Activated T-helper 1 cell treated with anti-CD3 and anti-CD28 coated beads, Interleukin-2, amount 50 U/mL, for 16 hours (primary cell): ENCODE measurements around the gene FOXD4L6.
"Not testable (repeated sequence)": the region's sequence is repeated elsewhere in the genome, so short reads cannot be mapped to it uniquely, and the experiment has no call there.

Experiments
- DNase-seq, 2 donors: peaks; one replicate each; pipeline ENCODE4 v3.0.0-alpha.2; 2020; ENCODE audit warnings: low read depth in 1 of 2, low spot score in 1 of 2

The FOXD4L6 gene

DNA sequence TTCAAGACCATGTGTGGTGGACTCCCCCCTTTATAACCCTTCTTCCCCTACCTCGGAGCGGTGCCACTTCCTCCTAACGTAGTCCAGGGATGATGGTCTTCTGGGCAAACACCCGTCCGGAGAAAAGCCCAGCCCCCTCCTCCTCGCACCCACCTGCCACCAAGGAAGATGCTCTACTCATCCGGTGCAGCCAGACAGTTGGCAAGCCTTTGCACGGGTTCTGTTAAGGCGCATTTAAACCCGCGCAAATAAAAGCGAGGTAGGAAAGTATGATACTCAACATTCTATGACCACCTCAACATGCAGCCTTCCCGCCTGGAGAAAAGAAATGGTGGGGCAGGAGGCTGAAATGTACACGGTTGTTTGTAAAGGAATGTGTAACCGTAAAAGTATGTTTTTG lies at the start of gene FOXD4L6:
Gene FOXD4L6 (minus strand): TSS at position 101 of the 400 bp plus-strand sequence. CDS start 298 bp downstream, outside the sequence.
- DNase-seq: not testable (repeated sequence)

DNA sequence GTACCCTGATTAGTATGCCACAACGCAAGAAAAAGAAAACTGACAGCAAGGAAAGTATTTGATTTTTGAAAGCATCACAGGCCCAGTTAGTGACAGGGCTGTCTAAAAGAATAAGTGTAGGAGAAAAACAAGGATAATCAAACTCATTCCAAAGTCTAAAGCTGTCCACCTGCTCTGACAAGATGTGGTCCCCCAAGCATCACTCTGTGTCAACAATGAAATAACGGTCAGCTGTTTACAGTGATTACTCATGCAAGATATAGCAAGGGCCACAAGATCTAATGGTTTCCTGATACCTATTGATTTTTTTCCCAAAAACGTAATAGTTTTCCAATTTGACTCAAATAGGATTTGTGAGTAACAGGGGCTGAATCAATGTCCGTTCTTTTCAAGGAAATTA lies 46.5 kb upstream of the FOXD4L6 start:
- not testable (repeated sequence) for DNase-seq

DNA sequence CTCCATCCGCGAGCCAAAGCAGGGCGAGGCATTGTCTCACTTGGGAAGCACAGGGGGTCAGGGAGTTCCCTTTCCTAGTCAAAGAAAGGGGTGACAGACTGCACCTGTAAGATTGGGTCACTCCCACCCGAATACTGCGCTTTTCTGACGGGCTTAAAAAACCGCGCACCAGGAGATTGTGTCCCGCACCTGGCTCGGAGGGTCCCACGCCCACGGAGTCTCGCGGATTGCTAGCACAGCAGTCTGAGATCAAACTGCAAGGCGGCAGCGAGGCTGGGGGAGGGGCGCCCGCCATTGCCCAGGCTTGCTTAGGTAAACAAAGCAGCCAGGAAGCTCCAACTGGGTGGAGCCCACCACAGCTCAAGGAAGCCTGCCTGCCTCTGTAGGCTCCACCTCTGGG lies 21.6 kb upstream of the FOXD4L6 start:
- DNase-seq: not testable (repeated sequence)

DNA sequence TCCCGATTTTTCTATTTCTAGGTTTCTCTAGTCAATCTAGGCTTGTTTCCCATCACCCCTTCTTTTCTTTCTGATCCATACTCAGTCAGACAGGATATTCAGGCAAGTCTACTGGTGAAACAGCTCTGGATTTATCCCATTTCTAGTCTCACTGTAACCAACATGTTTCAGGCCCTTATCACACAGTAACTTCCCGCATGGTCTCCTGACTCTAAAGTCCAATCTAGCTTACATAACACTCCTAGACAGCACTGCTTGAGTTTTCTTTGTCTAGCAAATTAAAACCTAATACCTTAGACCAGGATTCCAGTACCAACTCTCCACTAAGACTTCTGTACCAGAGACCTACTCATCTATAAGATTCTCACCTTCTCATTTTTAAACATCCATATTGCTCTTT lies 13.4 kb upstream of the FOXD4L6 start:
- DNase-seq: not testable (repeated sequence)

DNA sequence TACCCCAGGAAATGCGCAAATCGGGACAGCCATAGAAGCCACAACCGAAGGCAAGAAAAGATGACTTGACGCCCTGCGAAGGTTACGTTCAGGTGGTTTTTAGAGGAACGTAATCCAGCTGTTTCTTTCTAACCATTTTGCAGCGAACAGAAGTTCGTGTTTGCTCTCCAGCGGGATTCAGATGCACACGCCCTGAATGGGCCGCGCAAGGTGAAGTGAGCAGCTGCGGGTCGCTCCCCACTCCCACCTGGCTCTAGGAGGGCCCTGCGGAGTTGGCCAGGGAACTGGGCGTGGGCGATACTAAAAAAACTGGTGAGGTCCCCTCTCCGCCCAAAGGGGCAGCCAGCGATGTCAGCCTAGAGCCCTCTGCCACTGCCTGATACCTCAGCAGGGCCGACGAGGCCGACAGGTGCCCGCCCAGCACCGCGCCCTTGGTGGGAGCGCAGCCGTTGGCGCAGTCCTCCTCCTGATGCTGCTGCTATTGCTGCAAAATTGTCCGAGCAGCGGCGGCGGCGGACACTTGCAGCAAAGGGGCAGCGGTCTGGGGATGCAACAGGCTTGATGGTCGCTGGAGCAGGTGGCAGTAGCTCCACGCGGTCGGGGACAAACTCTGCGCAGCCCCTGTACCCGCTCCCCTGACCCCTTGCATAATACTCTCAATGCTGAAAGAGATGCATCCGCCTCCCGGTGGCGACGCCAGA lies 1.6 kb downstream of the FOXD4L6 start:
- not testable (repeated sequence) for DNase-seq

DNA sequence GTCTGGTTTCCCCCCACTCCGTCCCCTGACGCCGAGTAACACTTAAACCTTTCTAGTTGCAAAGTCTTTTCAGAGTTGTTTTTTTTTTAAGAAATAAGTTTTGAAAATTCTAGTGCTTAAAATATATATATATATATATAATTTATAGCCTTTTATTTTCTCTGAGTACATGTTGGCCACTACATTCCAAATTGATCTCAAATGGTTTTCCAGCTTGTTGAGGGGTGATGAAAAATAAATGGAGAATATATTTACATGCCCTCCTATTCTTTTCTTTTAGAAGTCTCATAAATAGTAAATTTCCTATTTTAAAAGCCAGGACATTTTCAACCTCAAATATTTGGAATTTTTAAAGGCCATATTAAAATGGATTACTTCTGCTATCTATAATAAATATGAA lies 2.5 kb downstream of the FOXD4L6 start:
- DNase-seq: not testable (repeated sequence)

DNA sequence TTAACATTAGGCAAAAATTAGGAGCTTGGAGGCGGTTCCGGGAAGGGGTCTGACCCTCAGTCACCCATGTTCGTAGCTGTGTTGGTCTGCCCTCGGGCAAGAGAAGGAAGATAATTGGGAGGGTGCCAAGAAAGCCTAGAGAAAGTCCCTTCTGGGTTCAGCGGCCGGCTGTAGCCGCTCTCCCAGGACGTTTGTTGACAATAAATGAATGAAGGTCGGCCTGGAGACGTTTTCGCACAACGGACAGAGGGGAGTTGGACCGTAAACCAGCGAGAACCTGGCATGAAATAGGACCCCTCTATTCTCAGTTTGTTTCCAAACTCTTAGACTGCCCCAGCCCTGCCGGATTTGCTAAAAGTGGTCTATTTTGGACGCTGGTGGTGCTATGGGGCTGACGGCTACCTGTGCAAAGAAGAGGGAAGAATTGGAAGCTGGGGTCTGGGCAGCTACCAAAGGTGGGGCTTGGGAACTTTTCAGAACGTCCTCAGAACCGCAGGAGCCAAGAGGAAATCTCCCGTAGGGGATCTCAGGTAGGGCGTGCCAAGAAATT lies 3.3 kb downstream of the FOXD4L6 start:
- not testable (repeated sequence) for DNase-seq

DNA sequence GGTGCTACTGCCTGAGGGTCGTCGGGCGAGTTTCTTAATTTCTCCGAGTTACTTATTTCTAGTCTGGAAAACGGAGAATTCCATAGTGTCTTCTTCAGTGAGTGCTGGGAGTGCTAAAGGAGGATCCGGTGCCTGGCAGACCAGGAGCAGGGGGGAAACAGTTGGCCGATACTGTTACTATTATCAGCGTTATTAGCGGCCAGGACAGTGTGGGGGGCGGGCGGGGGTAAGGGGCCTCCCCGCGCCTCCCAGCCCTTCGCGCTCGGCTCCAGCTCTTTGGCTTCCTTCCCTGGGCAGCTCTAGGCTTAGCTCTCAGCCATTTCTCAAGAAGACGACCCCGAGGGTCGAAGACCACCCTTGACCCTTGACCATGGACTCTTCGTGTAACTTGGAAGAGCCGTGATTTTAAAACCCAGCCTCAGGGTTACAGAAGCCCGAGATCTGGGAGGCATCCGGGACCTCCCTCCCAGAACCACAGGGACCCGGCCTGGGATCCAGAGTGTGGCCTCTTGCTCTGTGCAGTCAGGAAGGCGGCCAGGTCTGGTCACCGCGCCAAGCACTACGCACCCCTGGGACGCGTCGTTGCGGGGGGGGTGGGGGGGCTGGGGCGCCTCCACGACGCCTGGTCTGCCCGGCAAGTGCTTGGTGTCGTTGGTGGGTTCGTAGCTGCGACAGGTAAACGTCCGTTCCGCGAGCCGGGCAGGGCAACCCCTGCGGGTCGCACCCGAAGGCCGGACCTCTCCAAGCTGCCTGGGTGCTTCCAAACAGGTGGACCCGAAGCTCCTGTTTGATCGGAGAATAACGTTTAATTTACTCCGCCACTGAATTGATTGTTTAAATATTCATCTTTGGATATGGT lies 4.0 kb downstream of the FOXD4L6 start:
- DNase-seq: not testable (repeated sequence)

DNA sequence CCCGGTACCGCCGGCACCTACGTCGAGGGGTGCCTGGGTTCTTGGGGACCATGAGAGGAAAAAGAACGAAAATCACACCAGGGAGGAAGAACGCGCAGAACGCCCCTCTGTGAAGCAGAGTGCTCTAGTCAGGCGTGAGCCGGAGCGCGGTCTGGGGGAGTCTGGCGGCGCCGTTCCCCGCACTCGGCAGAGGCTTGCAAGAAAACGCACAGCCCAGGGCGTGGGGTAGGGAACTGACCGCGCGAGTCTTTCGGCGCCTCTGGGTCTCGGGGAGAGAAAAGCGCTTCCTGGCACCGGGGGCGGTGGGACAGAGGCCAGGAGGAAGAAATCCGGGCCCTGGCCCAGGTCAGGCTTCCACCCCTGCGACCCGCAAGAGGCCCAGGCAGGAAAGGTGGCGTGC lies 4.7 kb downstream of the FOXD4L6 start:
- DNase-seq: not testable (repeated sequence)

DNA sequence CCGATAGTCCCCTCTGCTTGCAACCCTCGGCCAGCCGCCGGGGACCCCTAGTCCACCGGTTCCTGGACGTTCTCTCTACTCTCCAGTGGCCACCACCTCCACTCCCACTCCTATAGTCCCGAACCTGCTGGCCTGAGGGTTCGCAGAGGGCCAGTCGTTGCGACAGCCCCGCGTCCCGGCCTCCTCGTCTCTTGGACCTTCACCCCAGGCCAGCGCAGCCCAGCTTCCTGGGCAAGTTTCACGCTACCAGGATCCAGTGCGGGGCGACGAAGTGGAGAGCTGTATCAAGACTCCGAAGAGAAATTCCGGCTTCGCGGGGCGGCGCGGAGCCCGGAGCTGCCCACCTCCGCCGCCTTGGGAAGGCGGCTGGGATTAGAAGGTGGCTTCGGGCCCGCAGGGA lies 5.1 kb downstream of the FOXD4L6 start:
- DNase-seq: not testable (repeated sequence)

DNA sequence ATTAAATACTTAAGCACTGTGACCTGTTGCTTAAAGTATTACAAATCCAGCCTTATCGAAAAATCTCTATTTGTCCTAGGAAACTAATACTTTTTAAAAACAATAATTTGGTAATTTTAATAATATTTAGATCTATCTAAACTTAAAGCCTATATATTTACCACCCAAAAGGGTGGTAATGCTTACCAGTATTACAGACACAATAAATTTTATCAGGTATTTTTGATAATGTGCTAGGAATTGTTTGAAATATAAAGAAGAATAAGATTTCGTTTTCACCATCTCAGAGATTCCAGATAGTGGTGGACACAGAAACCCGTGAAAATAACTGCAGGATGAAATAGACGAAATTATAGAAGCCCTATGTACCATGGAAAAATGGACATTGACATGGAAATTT lies 7.8 kb downstream of the FOXD4L6 start:
- not testable (repeated sequence) for DNase-seq

DNA sequence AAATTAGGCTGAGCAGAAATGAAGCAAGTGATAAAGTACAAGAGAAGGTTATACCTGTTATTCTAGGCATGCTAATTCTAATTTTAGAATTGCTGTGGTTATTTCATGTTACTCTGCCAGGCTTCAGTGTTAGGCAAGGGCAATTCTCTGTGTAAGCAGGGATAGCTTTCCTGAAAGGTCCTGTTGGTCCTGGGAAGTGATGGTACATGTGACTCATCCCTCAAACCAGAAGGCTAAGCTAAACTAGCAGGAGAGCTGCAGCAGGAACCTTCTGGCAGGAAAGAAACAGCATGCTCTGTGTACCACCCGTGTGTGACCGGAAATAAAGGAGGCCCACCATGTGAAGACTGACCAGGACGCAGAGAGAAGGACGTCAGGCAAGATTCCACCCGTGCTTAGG lies 8.8 kb downstream of the FOXD4L6 start:
- not testable (repeated sequence) for DNase-seq

DNA sequence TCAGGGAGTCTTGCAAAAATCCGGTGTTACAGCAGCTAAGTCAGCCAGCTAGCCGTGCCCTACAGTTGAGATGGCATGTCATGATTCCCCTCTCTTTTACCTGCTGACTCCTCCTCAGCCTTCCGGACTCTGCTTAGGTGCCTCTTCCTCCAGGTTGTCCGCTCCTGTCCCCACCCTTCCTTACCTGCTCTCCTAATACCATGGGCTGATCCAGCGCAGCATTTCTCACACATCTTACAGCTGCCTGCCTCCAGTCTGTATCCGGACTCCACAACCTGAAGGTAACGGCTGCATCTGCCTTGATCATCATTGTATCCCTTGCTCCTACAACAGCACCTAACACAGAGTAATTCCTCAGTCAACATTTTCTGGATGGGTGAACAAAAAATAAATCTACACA lies 9.2 kb downstream of the FOXD4L6 start:
- DNase-seq: not testable (repeated sequence)

DNA sequence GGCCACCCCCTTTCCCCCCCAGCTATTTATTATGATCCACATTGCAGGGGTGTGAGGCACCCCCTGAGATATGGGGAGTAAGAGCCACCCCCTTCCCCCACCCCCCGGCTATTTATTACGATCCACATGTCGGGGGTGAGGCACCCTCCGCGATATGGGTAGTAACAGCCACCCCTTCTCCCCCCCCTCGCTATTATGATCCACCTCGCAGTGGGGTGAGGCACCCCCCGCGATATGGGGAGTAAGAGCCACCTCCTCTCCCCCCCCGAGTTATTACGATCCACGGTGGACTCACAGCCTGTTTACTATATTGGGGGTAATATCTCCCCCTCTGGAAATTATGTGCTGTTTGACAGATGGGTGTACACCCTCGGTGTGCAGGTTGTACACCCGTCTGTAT lies 15.1 kb downstream of the FOXD4L6 start:
- not testable (repeated sequence) for DNase-seq

DNA sequence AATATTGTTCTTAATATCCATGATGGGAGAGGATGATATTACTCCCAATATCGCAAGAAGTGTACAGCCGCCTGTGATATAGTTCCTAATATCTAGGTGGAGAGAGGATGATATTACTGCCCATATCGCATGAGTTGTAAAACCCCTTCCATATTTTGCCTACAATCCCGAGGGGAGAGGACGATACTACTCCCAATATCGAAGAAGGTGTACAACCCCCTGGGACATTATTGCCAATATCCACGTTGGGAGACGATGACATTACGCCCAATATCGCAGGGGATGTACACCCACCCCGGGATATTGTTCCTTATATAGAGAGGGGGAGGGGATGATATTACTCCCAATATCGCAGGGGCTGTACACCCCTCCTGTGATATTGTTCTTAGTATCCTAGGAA lies 17.1 kb downstream of the FOXD4L6 start:
- DNase-seq: not testable (repeated sequence)

DNA sequence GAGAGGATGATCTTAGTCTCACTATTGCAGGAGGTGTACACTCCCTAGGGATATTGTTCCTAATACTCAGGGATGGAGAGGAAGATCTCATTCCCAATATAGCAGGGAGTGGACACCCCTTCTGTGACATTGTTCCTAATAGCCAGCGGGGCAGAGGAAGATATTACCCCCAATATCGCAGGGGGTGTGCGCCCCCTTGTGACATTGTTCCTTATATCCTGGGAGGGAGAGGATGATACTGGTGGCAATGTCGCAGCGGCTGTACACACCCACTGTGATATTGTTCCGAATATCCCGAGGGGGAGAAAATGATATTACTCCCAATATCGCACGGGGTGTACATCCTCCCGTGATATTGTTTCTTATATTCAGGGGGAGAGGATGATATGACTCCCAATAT lies 17.6 kb downstream of the FOXD4L6 start:
- DNase-seq: not testable (repeated sequence)

DNA sequence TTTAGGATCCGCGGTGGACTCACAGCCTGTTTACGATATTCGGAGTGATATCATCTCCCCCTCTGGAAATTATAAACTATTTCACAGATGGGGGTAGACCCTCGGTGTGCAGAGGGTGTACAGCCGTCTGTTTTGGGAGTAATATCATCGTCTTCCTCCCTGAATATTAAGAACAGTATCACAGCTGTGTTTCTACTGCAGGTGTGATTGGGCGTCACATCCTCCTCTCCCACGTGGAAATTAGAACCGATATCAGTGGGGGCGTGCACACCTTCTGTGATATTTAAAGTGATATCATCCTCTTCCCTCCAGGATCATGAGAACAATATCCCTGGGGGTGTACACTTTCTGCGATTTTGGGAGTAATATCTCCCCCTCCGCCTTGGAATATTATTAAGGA lies 19.2 kb downstream of the FOXD4L6 start:
- not testable (repeated sequence) for DNase-seq

DNA sequence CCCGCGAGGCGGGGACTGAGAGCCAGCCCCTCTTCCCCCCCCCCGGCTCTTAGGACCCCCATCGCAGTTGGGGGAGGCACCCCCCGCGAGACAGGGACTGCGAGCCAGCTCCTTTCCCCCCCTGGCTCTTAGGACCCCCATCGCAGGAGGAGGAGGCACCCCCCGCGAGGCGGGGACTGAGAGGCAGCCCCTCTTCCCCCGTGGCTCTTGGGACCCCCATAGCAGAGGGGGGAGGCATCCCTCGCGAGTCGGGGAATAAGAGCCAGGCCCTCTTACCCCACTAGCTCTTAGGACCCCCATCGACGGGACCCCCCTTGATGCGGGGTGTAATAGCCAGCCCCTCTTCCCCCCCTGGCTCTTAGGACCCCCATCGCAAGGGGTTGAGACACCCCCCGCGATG lies 19.7 kb downstream of the FOXD4L6 start:
- not testable (repeated sequence) for DNase-seq

DNA sequence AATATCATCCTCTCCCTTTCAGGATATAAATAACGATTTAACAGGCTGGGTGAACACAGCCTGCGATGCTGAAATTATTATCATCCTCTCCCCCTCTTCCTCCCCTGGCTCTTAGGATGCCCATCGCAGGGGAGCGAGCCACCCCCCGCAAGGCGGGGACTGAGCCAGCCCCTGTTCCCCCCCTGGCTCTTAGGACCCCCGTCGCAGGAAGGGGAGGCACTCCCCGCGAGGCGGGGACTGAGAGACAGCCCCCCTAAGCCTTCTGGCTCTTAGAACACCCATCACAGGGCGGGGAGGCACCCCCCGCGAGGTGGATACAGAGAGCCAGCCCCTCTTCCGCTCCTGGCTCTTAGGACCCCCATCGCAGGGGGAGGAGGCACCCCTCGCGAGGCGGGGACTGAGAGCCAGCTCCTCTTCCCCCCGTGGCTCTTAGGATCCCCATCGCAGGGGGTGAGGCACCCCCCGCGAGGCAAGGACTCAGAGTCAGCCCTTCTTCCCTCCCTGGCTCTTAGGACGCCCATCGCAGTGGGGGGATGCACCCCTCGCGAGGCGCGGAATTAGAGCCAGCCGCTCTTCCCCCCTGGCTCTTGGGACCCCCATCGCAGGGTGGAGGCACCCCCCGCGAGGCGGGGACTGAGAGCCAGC lies 21.9 kb downstream of the FOXD4L6 start:
- not testable (repeated sequence) for DNase-seq

DNA sequence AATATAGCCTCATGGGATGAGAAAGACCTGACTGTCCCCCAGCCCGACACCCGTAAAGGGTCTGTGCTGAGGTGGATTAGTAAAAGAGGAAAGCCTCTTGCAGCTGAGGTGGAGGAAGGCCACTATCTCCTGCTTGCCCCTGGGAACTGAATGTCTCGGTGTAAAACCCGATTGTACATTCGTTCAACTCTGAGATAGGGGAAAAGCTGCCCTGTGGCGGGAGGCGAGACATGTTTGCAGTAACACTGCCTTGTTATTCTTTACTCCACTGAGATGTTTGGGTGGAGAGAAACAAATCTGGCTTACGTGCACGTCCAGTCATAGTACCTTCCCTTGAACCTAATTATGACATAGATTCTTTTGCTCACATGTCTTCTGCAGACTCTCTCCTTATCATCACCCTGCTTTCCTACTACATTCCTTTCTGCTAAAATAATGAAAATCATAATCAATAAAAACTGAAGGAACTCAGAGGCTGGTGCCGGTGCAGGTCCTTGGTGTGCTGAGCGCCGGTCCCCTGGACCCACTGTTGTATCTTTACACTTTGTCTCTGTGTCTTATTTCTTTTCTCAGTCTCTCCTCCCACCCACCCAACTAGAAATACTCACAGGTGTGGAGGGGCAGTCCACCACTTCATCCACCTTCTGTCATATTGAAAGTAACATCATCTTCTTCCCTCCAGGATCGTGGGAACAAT lies 22.8 kb downstream of the FOXD4L6 start:
- DNase-seq: not testable (repeated sequence)

DNA sequence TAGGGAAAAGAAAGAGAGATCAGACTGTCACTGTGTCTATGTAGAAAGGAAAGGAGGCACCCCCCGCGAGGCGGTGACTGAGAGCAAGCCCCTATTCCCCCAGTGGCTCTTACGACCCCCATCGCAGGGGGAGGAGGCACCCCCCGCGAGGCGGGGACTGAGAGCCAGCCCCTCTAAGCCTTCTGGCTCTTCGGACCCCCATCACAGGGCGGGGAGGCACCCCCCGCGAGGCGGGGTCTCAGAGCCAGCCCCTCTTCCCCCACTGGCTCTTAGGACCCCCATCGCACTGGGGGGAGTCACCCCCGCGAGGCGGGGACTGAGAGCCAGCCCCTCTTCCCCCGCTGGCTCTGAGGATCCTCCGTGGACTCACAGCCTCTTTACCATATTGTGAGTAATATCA lies 23.9 kb downstream of the FOXD4L6 start:
- DNase-seq: not testable (repeated sequence)
